HepG2 (cell line): ENCODE data around the gene RPP25L. TPM values are rescaled to one million over a fixed set of nuclear protein-coding genes. Genes with fewer than 3 reads are reported as not detected.

Experiments
- CEBPG ChIP-seq: IDR thresholded peaks from 2 replicates; pipeline ENCODE4 v1.6.1; 2016
- FOSL1 ChIP-seq: sonication (generic); formaldehyde crosslinking; IDR thresholded peaks from 2 replicates; pipeline ENCODE4 v1.9.0; 2021; ENCODE audit warnings: missing genetic modification reagents, borderline replicate concordance
- HOMEZ ChIP-seq: IDR thresholded peaks from 2 replicates; pipeline ENCODE4 v1.6.1; 2016; ENCODE audit warnings: low read depth
- KLF16 ChIP-seq, 2 experiments: sonication (generic) in 1 of 2; formaldehyde crosslinking in 1 of 2; IDR thresholded peaks; 2 replicates each; pipeline versions ENCODE4 v1.6.1 to v1.8.0; 2016 to 2023; ENCODE audit warnings: missing genetic modification reagents in 2 of 2, missing compliant biosample characterization in 1 of 2
- KMT2A ChIP-seq: sonication (generic); formaldehyde crosslinking; IDR thresholded peaks from 2 replicates; pipeline ENCODE4 v1.4.0; 2020; ENCODE audit warnings: missing genetic modification reagents
- RFX3 ChIP-seq: IDR thresholded peaks from 2 replicates; pipeline ENCODE4 v1.6.1; 2016; ENCODE audit warnings: missing biosample characterization, missing genetic modification reagents
- ZBTB10 ChIP-seq: sonication (generic); formaldehyde crosslinking; IDR thresholded peaks from 2 replicates; pipeline ENCODE4 v1.4.0; 2020; ENCODE audit warnings: missing genetic modification reagents, borderline replicate concordance
- ZFP82 ChIP-seq: sonication (generic); formaldehyde crosslinking; IDR thresholded peaks from 2 replicates; pipeline ENCODE4 v1.5.1; 2020; ENCODE audit warnings: mild to moderate bottlenecking, missing genetic modification reagents, borderline replicate concordance
- ZFYVE20 ChIP-seq: sonication (generic); formaldehyde crosslinking; IDR thresholded peaks from 2 replicates; pipeline ENCODE4 v1.8.0; 2023; ENCODE audit warnings: low read depth, mild to moderate bottlenecking, moderate library complexity, missing genetic modification reagents, borderline replicate concordance
- ZMAT5 ChIP-seq: sonication (generic); formaldehyde crosslinking; IDR thresholded peaks from 2 replicates; pipeline ENCODE4 v1.5.0; 2020; ENCODE audit warnings: mild to moderate bottlenecking, low read depth, missing genetic modification reagents, borderline replicate concordance
- ZNF225 ChIP-seq: sonication (generic); formaldehyde crosslinking; IDR thresholded peaks from 2 replicates; pipeline ENCODE4 v1.4.0; 2020; ENCODE audit warnings: mild to moderate bottlenecking, missing genetic modification reagents
- ZNF230 ChIP-seq: sonication (generic); formaldehyde crosslinking; IDR thresholded peaks from 2 replicates; pipeline ENCODE4 v1.4.0; 2020; ENCODE audit warnings: mild to moderate bottlenecking, missing genetic modification reagents
- ZNF281 ChIP-seq: sonication (generic); formaldehyde crosslinking; IDR thresholded peaks from 2 replicates; pipeline ENCODE4 v1.4.0; 2020; ENCODE audit warnings: missing genetic modification reagents, borderline replicate concordance
- ZNF367 ChIP-seq: sonication (generic); formaldehyde crosslinking; IDR thresholded peaks from 2 replicates; pipeline ENCODE4 v1.4.0; 2020; ENCODE audit warnings: missing genetic modification reagents, borderline replicate concordance
- ZNF614 ChIP-seq: IDR thresholded peaks from 2 replicates; pipeline ENCODE4 v1.6.1; 2018; ENCODE audit warnings: missing biosample characterization, missing genetic modification reagents, inconsistent platforms, borderline replicate concordance
- ZNF710 ChIP-seq: sonication (generic); formaldehyde crosslinking; IDR thresholded peaks from 2 replicates; pipeline ENCODE4 v1.5.0; 2020; ENCODE audit warnings: mild to moderate bottlenecking, missing genetic modification reagents, borderline replicate concordance
- ZNF816 ChIP-seq: sonication (generic); formaldehyde crosslinking; IDR thresholded peaks from 2 replicates; pipeline ENCODE4 v1.8.0; 2022; ENCODE audit warnings: missing genetic modification reagents, mild to moderate bottlenecking, borderline replicate concordance
- ZNF879 ChIP-seq: sonication (generic); formaldehyde crosslinking; IDR thresholded peaks from 2 replicates; pipeline ENCODE4 v1.8.1; 2023; ENCODE audit warnings: missing genetic modification reagents
- polyA plus RNA-seq, 8 experiments: library from polyadenylated mRNA; depleted of rRNA in 3 of 8; stranded (reverse) in 7 of 8; unstranded in 1 of 8; fragments of >200 nt; fragmentation: Illumina TruSeq in 4 of 8; extraction: Trizol in 4 of 8; gene quantifications; 2 replicates each; pipeline versions ENCODE4 v1.2.1 to v1.2.3, GENCODE V29; 2011 to 2016; ENCODE audit warnings: low read depth in 4 of 8, missing spikeins in 1 of 8, mixed read lengths in 1 of 8; ENCODE audit not compliant: insufficient read depth in 1 of 8
- total RNA-seq, 5 experiments: library from RNA; depleted of rRNA; stranded (reverse); fragments of >200 nt; fragmentation: Illumina TruSeq; extraction: Trizol; gene quantifications; 2 replicates each; pipeline ENCODE4 v1.2.3, GENCODE V29; 2016; ENCODE audit warnings: low read depth in 1 of 5

The RPP25L gene
- total and polyA plus RNA-seq, 2 of the 13 experiments (the other 11 are each of a cell fraction or from before 2014, with no cell fraction given) = 24.5 to 27.3 TPM

- no peak for TF ChIP-seq ZNF281 (CRISPR knock-in tag)
- no peak for TF ChIP-seq FOSL1 (CRISPR knock-in tag)
- no peak for TF ChIP-seq ZMAT5 (CRISPR knock-in tag)
- TF ChIP-seq ZNF367 (CRISPR knock-in tag) = no peak
- 0 out of 2 replicates have a peak, but pooled peaks have one; percentile 49 for TF ChIP-seq KMT2A (CRISPR knock-in tag)
- no peak for TF ChIP-seq ZNF614 (CRISPR knock-in tag)
- TF ChIP-seq ZBTB10 (CRISPR knock-in tag) = no peak
- TF ChIP-seq ZNF230 (CRISPR knock-in tag) = no peak
- no peak for TF ChIP-seq ZNF879 (CRISPR knock-in tag)
- no peak for TF ChIP-seq ZFP82
- TF ChIP-seq RFX3 = peak; percentile 77
- TF ChIP-seq ZFYVE20 (CRISPR knock-in tag) = no peak
- no peak for TF ChIP-seq HOMEZ (CRISPR knock-in tag)
- TF ChIP-seq ZNF225 (CRISPR knock-in tag) = no peak
- 0 out of 4 replicates have a peak, but pooled peaks of 1 of the 2 experiments have one; percentile 39 for TF ChIP-seq KLF16 (CRISPR knock-in tag; IDR thresholded peaks at IDR 0.05)
- TF ChIP-seq ZNF816 (CRISPR knock-in tag) = no peak
- TF ChIP-seq CEBPG (CRISPR knock-in tag) = 0 out of 2 replicates have a peak, but pooled peaks have one; percentile 28
- peak; percentile 43; the same call in 1 of the 2 replicates for TF ChIP-seq ZNF710 (CRISPR knock-in tag)
Observed at GRCh38 chr9:34620061-34620994, 8.4 kb upstream of the RPP25L start, which contains the start of gene DCTN3 (continued).
